Fibroblast of mammary gland (primary cell): Measurements from ENCODE around the gene PEX11G.

Source experiments
- DNase-seq: peaks from one replicate; pipeline ENCODE4 v3.0.0-alpha.2; 2010; ENCODE audit warnings: low read depth
- H3K4me3 ChIP-seq: 2 replicates; pipeline ENCODE4 v1.5.1; 2011; ENCODE audit warnings: low read depth, mild to moderate bottlenecking, low read length, moderate library complexity; ENCODE audit not compliant: control insufficient read depth
- TF ChIP-seq, protein P1 (sequence below): conservative IDR thresholded peaks from 2 replicates; pipeline ENCODE4 v1.5.1; 2011; ENCODE audit warnings: low read depth, low read length, inconsistent platforms; ENCODE audit not compliant: control insufficient read depth, insufficient read depth

The PEX11G gene

DNA sequence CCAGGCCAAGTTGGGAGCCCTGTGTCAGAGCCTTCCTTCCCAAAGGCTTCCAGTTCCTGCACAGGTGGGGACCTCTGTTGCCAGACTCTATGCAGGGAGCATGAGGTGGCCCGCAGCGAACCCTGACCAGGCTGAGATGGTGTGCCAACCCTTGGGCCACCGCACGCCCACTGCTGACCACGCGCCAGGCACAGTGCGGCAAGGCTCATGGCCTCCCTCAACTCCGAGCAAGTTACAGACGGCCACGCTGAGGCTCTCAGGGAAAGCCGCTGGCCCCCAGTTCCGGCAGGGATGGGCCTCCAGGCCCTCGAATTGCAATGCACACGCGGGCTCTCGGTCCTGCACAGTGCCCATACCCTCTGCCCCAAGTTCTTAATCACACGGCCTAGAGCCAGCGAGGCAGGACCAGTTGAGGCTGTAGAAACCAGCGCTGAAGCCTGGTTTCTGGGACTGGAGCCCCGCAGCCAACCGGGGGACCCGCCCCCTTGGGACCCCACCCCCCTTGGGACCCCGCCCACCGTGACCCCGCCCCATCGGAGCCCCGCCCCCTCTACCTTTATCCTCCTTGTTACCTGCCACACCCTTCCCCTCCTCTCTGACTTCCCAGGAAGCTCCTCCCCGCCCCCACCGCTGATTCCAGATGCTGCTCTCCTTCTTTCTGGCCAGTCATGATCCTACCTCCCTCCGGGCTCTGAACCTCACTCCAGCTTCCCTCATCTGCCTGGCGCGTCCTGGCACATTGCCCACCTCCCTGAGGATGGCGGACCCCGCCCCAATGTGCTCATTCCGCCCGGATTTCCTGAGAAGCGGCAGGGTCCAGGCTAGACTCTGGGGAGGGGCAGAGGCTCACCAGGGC, 6.0 kb downstream of the PEX11G start:
- H3K4me3 ChIP-seq: no peak overlapping the region
- TF ChIP-seq, protein P1, sequence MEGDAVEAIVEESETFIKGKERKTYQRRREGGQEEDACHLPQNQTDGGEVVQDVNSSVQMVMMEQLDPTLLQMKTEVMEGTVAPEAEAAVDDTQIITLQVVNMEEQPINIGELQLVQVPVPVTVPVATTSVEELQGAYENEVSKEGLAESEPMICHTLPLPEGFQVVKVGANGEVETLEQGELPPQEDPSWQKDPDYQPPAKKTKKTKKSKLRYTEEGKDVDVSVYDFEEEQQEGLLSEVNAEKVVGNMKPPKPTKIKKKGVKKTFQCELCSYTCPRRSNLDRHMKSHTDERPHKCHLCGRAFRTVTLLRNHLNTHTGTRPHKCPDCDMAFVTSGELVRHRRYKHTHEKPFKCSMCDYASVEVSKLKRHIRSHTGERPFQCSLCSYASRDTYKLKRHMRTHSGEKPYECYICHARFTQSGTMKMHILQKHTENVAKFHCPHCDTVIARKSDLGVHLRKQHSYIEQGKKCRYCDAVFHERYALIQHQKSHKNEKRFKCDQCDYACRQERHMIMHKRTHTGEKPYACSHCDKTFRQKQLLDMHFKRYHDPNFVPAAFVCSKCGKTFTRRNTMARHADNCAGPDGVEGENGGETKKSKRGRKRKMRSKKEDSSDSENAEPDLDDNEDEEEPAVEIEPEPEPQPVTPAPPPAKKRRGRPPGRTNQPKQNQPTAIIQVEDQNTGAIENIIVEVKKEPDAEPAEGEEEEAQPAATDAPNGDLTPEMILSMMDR: no peak

DNA sequence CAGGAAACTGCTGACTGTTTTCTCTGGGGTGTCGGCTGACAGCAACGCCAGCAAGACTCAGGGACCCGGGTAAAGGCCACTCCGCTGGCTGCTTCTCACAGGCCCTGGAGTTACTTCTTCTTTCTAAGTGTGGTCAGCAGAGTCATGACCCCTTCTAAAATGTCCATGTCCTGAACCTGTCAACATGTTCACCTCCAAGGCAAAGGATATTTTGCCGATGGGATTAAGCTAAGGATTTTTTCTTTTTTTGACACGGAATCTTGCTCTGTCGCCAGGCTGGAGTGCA, 7.9 kb downstream of the PEX11G start:
- DNase-seq: no peak
- TF ChIP-seq, protein P1: no peak

More for the DNA sequence above, 6.0 kb downstream of the PEX11G start:
- DNase-seq: no peak

DNA sequence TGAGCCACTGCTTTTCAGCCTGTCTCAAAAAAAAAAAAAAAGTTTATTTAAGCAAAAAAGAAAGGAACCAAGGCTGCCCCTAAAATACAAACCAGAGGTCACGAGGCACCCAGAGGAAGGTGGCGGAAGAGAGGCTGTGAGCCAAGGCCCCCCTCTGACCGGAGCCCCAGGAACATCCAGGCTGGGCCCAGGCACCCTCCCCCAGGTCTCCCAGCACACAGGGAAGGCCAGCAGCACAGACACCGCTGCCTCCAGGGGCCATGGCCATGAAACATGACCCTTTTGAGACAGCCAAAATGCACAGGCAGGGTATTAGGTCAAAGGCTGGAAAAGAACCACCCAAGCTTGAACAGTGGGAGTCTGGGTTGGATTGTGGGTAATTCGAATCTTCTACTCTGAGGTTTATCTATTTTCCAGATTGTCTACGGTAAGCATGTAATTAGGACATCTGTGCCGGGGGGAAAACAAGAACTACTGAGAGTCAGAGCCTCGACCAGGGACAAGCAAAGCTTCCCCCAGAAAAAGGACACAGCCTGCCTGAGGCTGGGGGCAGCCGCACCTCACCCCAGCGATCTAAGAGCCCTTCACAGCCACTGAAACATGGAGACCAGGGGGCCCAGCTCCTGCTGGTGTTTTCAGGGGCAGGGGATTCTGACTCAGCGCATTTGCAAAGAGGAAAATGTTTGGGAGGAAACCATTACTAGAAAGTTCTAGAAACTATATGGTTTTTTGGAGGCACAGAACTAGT, 8.4 kb downstream of the PEX11G start:
- H3K4me3 ChIP-seq: no peak overlapping the region
- TF ChIP-seq, protein P1: no peak
- DNase-seq: no peak

More for the DNA sequence above, 7.9 kb downstream of the PEX11G start:
- no peak overlapping the region for H3K4me3 ChIP-seq

DNA sequence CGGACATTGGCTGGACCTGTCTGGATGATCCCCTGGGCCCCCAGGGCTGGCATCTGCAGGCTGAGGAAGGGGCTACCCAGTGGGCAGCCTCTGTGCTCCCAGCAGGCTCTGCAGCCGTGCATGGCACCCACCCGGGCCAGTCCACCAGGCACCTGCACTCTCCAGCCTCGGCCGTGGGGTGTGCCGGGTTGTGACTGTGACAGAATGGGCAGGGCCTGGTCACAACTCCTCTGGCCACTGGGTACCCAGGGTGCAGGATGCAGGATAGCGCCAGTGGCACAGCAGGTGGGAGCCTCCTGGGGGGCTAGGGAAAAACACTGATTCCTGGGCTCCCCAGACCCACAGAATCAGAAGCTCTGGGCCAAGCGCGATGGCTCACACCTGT, 10.0 kb downstream of the PEX11G start:
- no peak overlapping the region for H3K4me3 ChIP-seq
- no peak for DNase-seq
- TF ChIP-seq, protein P1: no peak

DNA sequence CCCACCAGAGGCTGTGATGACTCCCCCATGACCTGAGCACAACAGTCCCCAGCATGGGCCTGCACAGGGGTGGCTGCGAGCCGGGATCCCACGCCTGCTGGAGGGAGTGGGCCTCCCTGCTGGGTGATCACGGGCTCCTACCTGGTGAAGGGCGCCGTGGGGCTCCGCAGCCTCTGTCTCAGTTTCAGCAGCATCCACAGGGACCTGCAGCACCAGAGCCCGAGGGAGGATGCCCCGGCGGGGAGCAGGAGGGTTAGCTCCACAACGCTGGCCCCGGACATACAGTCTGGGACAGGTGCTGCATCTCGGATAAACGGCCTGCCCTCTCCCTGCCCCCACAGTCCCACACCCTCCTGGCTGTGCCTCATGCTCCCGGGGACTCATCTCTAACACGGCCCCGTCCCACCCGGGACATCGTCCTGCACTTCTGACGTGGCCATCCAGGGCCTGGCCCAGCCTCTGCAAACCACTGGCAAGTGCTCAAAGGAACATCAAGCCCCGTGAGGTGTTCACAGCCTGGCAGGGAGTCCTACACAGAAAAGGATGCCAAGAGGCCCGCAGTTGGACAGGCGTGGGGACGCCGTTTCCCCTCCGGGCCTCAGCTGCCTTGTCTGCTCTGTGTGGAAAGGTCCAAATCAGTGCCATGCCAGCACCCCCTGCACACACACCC, 10.5 kb downstream of the PEX11G start:
- peak; percentile 21 for DNase-seq
- TF ChIP-seq, protein P1: no peak
- H3K4me3 ChIP-seq: no peak overlapping the region

DNA sequence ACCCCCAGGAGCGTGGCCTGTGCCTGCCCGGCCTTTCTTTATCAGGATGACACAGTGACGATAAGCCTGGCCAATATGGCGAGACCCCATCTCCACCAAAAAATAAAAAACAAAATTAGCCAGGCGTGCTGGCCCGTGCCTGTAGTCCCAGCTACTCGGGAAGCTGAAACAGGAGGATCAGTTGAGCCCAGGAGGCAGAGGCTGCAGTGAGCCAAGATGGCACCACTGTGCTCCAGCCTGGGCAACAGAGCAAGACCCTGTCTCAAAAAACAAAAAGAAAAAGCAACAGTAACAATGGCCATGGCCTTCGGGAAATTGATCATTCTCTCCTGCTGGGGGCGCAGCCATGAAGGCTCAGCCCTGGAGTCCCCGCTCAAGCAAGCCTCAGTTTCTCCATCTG, 11.1 kb downstream of the PEX11G start:
- DNase-seq: no peak
- no peak overlapping the region for H3K4me3 ChIP-seq
- TF ChIP-seq, protein P1: no peak
